GM18507 (cell line): ENCODE data around the gene CIB4.

ENCODE experiments used
- DNase-seq: peaks from one replicate; pipeline ENCODE4 v3.0.0; 2011; ENCODE audit warnings: low read depth; ENCODE audit not compliant: insufficient read length; ENCODE audit errors: extremely low spot score
- FAIRE-seq: peaks from 2 replicates; lab custom pipeline; 2011; peaks lifted over from hg19 to GRCh38; lab: Jason Lieb, UNC

CIB4 gene

DNA sequence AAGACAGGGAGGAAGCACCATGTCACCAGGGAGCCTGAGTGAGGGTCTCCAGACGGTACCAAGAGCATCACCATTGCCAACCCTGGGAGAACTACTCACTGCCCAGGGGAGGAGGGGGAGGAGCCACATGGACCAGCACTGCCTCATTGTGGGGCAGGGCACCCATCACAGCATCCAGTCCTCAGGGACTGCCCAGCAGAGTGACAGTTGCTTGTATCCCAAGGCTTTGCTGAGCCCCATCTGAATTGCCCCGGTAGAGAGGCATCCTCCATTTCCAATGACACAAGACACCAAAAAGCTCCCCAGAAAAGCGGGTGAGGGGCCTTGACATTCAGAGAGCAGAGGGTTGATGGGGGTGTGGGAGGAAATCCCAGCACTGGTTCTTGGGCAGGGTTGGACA, 6.8 kb upstream of the CIB4 start:
- DNase-seq (no peak), FAIRE-seq (no peak)

DNA sequence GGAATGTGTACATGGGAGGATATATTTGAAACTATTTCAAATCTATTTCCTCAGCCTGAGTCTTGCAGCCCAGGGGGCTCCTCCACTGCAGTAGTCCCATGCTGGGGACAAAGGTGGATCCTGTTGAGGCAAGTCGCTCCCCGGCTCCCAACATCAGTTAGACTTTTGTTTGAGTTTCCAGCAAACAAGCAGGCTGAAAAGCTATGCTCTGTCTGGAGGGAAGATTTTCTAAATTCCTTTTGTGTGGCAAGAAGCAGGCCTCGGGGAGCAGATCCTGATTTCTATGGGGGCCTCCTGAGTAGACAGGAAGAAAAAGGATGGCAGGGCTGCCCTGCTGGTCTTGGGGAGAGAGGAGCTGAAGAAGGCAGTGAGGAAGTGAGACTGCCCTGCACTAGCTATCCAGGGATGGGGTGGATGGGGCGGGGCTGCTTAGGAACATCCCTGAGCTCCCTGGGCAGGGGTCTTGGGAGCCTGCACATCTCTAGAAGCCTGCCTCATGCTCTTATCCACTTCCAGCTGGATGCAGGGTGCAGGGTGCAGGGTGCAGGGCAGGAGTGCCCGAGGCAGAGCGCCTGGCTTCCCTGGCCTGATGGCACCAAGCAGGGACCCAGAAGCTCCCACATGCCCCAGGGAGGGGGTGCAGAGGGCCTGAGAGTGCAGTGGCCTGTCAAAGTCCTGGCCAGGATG, 6.0 kb upstream of the CIB4 start:
- FAIRE-seq (no peak), DNase-seq (no peak)

DNA sequence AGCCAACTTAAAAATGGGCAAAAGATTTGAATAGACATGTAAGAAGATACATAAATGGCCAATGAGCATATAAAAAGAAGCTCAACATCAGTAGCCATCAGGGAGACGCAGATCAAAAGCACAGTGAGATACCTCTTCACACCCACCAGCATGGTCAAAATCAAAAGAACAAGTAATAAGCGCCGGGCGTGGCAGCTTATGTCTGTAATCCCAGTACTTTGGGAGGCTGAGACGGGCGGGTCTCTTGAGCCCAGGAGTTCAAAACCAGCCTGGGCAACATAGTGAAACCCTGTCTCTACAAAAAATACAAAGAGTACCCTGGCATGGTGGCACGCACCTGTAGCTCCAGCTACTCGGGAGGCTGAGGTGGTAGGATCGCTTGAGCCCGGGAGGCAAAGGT, 4.6 kb upstream of the CIB4 start:
- FAIRE-seq: no peak

DNA sequence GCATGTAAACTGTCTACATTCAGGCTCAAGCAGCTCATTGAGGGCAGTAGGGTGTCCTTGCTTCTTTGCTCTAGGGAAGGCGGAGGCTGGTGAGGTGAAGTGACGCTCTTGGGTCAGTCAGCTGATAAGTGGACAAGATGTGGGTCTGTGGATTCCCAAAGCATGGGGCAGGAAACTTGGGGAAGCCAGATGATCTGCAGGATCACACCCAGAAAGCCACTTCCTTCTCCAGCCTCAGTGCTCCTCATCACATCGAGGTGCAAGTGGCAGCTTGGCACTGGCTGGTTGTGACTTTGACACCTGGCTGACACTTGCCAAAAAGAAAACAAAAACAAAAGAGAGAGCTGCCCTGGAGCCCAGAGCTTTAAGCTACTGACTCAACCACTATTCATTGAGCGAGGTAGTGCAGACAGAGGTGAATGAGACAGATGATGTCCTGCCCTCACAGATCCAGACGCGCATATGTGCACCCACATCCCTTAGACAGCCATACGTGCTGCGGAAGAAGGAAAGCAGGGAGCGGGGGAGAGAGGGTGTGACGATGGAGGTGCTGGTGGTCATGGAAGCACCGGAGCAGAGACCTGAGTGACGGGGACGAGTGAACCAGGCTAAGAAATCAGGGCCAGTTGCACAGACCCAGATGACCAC, 3.1 kb upstream of the CIB4 start:
- FAIRE-seq (no peak), DNase-seq (no peak)

More for the DNA sequence above, 4.6 kb upstream of the CIB4 start:
- DNase-seq: no peak

DNA sequence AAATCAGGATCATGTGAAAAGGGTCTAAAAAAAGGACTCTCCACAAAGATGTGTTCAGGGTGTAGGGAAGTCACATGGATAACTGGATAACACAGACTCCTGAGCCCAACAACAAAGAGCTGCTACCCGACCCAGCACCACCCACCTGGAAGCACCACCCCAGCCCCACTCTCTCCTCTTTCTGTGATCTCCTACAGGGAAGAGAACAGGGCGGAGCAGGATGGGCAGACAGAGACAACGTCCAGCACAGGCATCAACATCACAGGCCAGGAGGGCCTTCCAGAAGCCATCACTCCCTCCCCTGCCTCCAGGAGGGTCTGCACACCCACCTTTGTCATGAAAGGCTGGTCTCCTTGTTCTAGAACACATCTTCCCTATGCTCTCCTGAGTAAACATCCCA, 1.3 kb upstream of the CIB4 start:
- DNase-seq: no peak
- no peak for FAIRE-seq

DNA sequence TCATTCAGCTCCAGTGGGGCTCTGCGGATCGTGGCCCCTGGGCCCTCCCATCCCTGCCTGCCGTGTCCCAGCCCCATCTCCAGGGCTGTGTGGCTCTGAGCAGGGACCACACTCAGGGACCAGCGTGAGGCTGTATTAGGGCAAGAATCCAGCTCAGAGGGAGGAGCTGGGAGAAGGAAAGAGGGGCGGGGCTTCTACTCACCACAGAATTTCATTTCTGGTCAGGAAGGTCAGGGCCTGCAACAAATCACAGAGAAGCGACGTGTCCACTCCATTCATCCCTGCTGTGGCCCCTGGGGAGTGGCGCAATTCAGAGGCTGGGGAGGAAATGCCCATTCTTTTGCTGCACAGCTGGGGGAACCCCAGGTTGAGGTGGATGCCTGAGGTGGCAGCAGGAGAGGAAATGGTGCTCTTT, 828 bp downstream of the CIB4 start:
- FAIRE-seq: no peak
- no peak for DNase-seq

DNA sequence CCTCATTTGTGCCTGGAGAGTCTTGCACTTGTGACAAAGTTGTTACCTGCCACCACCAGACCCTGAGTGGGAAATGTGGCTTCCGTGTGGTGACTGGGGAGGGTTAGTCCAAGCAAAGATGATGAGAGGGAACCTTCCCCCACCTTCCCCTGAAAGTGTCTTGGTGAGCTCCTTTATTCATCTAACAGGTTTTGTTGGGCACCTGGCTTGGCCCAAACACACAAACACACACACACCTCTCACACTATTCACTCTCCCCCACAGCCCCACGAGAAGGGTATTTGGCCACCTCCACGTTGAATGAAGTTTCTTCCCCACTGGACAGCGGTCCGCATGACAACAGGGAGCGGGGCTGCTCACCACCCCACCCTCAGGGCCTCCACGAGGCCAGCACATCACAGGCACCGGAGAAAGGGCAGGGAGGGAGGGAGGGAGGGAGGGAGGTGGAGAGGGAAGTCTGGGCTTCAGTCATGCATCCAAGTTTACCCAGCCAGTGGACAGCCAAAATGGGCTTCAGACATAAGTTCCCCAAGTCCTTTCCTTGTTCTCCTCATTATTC, 1.4 kb downstream of the CIB4 start:
- no peak for FAIRE-seq

DNA sequence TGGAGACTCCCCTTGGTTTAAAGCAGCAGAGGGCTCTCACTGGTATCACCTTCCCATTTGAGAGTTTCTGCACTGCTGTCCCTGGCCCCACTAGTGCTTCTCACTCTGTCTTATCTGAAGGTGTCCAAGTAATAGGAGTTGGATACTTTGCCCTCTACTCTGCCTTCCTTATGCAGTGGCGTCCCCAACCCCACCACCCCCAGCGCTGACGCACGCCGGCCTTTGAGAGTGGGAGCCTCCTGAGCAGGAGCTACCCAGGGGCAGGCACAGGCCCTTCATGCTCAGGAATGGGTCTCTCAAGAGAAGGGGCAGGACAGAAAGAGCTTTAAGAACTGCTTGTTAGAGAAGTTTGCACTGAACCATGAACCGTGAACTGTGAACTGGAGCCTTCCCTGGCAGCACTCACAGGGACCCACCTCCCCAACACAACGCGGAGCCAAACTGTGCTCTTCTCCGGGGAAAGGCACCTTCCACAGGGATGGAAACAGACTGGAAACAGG, 3.3 kb downstream of the CIB4 start:
- DNase-seq (no peak), FAIRE-seq (no peak)

More for the DNA sequence above, 1.4 kb downstream of the CIB4 start:
- DNase-seq: no peak

DNA sequence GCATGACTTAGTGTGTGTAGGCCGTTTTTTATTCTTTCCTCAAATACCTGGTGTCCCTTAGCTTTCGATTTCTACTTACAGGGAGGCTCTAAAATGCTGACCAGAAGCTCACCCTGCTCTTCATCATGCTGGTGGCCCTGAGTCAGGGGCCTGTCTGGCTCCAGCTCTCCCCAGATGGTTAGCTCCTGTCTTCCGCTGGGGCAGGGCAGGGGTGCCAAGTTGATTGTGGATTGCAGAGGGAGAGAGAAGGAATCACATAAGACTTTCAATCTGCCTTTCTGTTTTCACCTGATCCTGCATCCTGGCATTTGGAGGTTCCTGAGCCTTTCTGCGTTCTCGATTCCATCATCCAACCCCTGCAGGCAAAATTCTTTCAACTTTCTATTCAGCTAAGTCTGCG, 4.2 kb downstream of the CIB4 start:
- no peak for FAIRE-seq
- DNase-seq: no peak

DNA sequence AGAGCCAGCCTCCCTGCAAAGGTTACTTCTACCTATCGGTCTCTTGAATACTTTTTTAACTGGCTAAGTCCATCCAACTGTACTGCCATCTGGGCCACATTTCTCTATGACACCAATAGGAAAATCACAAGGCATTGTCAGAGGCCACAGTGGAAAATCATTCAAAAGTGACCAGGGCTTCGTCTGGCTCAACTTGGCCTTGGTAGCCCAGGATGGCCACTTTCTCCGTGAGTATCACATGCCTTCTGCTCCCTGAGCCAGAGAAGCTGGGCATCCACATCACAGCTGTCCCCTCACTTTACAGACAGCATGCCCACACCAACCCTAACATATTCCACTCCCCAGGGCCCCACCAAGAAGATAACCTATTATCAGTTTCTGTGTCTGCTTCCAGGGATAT, 5.8 kb downstream of the CIB4 start:
- FAIRE-seq: no peak

DNA sequence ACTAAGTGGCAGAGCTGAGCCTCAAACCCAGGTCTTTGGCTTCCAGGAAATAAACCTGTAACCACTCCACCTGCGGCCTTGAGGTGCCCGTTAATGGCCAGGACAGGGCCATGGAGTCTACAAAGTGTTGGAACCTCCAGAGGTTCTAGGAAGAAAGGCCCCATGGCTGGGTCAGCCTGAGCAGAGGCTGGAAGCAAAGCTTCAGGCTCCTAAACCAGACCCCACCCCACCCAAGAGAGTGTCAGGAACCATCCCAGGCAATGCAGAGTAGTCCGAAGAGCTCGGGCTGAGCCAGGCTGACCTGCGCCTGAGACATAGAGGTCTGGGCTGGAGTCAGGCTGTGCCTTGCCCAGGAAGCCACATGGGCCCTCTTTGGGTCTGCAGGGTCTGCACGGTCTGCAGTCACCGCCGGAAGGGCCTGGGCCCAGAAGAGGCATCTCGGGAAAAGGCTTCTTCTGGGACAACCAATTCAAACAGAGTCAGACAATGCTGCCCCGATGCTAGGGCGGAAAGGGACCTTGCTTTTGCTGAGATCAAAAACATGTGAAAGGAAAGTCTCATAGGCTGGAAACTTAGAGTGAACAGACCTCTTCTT, 6.4 kb downstream of the CIB4 start:
- no peak for FAIRE-seq
- no peak for DNase-seq

More for the DNA sequence above, 5.8 kb downstream of the CIB4 start:
- DNase-seq: no peak

DNA sequence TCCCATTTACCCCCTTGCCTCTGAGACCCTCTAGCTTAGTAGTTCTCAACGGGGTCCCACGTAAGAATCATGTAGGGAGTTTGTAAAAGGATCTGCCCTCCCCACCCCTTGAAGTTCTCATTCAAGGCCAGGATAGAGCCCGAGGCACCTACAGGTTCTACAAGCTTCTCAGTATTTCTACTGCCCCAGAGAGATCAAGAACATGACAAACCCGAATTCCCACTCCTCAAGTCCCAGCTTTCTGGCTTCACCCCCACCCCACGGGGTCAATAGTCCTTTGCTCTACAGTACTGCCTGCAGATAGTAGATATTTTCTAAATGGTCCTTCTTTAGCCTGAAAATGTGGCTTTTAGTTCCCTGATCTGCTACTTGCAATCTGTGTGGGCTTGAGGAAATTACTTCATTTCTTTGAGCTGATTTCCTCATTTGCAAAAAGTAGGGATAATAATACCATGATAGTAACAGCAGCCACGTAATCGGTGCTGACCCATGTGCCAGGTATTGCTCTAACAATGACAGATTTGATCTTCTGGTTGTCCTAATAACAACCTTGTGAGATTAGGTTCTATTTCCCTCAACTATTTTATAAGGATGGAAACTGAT, 7.1 kb downstream of the CIB4 start:
- DNase-seq (no peak), FAIRE-seq (no peak)

DNA sequence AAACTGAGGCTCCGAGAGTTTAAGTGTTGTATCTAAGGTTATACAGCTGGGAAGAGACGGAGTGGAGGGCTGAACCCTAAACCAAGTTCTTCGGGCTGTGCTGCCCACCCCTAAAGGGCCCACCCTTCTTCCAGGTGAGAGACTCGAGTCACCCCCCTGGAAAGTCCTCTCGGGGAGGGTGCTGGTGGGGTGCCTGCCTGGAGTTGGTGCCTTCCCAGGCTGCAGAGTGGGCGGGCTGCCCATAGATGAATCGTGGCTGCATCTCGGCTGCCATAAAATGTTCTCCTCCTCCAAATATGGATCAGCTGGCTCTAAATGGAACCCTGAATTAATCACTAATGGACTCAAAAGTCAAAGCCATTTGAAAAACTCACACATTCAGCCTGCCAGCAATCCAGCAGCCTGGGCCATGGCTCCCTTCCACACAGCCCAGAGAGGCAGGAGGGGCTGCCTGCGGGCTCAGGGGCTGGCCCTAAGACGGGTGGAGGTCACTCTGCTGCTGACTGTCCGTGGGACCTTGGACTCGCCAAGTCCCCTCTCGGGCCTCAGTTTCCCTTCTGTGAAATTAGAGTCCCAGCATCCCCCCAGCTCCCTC, 7.7 kb downstream of the CIB4 start:
- FAIRE-seq (no peak), DNase-seq (no peak)

DNA sequence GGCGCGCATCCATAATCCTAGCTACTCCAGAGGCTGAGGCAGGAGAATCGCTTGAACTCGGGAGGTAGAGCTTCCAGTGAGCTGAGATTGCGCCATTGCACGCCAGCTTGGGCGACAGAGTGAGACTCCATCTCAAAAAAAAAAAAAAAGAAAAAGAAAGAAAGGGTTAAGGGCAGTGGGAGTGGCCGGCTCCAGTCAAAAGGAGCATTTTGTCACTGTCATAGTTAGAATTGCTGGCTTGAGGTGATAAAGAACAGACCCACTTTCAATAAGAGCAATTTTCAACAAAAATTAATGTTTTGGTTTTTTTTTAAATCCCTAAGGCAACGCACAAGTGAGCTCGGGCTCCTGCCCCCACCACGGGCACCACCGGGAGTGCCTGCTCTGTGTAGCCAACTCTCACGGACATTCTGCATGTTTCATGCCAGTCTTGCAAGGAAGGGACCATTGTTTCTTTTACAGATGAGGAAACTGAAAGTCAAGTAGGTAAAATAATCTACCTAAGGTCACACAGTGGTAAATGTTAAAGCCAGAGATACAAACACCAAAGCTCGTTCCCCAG, 8.5 kb downstream of the CIB4 start:
- FAIRE-seq: no peak
- DNase-seq: no peak

DNA sequence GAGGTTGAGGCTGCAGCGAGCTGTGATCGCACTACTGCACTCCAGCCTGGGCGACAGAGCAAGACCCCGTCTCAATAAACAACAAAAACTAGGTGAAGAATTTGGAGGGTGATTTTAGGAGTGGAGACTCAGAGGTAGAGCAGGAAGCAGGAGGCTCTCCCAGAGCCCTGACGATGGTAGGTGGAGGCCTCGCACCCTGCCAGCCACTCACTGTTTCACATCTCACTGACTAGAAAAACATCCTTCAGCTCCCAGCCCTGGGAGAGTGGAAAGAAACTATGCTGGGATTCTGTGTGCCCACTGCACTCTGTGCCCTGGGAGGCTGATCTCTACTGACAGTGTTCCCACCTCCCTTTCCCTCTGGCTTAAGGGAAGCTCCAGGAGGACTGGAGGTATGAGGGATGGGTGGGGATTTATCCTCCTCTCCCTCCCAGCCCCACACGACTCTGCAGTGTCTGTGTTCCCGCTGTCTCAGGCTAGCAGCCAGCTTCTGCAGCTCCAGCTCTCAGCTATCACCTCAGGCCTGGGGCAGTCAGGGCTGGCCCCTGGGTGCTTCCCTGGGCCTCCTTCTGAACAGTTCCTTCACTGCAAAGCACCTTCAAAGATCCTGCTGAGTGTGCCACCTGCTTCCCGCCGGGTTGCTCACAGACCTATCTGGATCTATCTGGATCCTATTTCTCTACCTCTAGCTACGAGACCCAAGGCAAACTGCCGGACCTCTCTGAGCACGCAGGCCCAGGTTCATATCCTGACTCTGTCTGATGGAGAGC, 9.6 kb downstream of the CIB4 start:
- no peak for DNase-seq
- FAIRE-seq: no peak

DNA sequence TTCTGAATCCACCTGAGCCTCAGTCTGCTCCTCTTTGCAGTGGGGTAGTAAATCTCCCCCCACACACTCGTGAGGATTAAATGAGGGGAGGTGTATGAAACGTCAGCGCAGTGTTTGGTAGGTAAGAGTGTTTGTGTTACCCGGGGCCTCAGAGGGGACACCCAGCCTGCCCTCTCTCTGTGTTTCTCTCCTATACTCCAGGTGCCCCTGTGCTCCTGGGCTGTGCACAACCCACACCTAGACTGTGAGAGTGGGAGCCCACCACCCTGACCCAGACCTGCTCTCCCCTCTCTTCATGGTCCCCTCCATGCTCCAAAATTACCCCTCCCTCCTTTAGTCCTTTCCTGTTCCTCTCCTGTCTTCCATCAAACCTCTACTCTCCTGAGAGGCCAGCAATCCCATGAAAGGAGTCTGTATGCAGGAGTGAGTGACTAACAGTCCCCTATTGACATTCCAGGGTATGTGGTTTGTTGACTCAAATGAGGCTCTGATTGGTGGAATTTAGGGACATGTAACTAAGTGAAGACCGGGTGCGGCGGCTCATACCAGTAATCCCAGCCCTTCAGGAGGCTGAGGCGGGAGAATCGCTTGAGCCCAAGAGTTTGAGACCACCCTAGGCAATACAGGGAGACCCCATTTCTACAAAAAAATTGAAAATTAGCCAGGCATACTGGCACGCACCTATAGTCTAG, 10.4 kb downstream of the CIB4 start:
- DNase-seq (no peak), FAIRE-seq (no peak)

DNA sequence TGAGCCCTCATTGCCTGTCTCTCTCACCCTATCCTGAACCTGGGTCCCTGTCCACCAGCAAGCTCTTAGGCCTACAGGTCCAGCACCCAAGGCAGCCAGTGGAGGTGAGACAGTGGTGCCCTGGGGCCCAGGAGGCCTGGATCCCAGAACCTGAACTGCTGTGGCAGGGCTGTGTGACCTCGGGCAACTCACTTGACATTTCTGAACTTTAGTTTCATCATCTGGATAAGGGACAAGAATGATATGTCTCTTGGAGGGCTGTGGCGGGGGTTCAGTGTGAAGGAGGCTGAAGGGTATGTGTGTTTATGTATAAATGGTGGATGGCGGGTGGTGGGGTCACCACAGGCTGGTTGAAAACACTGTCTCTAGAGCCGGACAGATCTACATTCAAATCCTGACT, 10.9 kb downstream of the CIB4 start:
- DNase-seq (no peak), FAIRE-seq (no peak)

DNA sequence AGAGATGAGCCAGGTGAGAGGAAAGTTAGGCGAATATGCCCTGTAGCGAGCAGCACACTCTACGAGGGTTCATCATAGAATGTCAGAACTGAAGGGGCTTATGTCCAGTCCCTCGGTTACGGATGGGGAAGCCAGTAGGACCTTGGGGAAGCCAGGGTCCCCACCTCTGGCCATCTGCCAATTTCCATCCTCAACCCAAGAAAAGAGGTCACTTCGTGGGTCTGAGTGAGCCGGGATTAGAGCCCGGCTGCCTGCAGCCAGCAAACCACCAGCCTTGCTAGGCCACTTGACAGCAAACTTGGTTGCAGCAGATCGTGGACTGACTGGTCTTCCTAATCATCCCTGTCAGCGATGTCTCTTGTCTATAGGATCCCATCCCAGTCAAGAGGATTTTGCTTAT, 11.4 kb downstream of the CIB4 start:
- DNase-seq (no peak), FAIRE-seq (no peak)

DNA sequence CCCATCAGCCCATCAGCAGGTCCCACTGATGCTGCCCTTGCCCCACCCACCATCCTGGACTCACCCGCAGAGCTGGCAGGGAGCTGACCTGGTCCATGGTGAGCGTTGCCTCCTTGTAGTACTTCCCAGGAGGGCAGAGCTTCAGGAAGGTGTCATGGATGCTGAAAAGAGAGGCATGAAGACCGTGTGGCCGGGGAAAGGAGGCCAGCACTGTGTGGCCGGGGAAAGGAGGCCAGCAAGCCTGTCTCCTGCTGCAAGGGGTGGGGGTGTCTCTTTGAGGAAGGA, 11.9 kb downstream of the CIB4 start:
- no peak for DNase-seq
- FAIRE-seq: no peak
